GM04503 (cell line): ENCODE data around the gene HPCAL1.

Source experiments
- DNase-seq: peaks from one replicate; pipeline ENCODE4 v3.0.0-alpha.2; 2012; ENCODE audit warnings: low read depth

HPCAL1 gene

DNA sequence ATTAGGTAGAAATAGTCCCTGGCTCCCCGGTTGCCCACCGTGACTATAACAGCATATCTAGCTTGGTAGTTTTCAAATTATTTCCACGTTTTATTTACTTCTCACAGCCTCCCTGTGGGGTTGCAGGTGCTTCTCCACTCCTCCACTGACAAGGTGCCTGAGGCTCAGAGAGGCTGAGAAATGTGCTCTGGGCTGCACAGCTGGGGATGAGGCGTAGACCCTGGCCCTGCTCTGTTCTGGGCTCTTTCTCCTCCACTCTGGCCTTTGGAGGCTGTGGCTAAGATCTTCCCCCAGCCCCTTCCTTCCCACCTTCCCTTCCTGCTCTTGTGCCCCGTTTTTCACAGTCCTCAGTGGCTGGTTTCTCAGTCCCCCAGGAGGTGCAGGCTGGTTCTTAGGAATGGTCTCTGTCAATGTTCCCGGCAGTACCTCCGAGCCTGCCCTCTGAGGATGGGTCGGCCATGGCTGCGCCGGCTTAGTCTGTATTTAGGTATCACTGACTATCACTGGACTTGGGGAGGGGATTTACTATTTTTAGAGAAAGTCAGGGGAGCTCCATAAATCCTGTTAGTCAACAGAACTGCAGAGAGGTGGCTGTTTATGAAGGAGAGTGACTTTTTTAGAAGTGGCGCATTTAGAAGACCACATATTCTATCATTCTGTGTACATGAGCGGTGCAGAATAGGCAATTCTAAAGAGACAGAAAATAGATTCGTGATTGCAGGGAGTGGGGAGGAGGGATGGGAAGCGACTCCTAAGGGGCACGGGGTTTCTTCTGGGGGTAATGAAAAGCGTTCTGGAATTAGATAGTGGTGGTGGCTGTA lies 35.0 kb downstream of the HPCAL1 start:
- no peak for DNase-seq

DNA sequence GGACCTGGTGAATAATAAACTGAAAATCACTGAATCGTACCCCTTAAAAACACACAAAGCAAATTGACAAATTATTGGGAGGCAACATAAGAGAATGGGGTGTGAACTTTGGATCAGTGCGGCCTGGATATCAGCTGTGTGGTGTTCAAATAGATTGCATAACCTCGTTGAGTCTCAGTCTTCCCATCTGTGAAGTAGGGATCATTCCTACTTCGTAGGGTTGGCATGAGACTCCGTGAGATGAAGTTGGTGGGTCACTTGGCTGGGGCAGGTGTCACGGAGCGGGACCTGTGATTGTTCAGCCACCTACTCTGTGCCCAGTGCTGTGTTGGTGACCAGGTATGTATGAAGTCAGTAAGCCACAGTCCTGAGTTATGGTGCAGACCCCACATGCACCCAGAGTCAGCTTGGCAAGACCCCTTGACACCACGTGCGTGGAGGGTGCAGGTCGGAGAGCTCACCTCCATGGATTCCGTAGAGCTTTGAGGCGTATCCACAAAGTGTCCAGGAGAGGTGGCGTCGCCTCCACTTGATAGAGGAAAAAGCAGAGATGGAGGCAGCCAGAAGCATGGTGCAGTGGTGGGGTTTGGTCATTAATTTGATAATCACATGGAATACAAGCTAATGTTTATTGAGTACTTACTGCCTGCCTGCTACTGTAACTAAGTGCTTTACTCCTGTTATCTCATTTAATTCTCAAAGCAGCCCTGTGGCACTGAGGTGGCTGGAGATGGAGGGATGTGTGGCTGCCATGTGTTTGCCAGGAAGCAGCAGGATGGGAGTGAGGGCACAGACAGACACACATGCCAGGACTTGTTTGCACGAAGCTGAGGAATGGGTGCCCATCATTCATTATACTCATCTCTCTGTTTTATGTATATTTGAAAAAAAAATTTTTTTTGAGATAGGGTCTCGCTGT lies 35.8 kb downstream of the HPCAL1 start:
- no peak for DNase-seq

DNA sequence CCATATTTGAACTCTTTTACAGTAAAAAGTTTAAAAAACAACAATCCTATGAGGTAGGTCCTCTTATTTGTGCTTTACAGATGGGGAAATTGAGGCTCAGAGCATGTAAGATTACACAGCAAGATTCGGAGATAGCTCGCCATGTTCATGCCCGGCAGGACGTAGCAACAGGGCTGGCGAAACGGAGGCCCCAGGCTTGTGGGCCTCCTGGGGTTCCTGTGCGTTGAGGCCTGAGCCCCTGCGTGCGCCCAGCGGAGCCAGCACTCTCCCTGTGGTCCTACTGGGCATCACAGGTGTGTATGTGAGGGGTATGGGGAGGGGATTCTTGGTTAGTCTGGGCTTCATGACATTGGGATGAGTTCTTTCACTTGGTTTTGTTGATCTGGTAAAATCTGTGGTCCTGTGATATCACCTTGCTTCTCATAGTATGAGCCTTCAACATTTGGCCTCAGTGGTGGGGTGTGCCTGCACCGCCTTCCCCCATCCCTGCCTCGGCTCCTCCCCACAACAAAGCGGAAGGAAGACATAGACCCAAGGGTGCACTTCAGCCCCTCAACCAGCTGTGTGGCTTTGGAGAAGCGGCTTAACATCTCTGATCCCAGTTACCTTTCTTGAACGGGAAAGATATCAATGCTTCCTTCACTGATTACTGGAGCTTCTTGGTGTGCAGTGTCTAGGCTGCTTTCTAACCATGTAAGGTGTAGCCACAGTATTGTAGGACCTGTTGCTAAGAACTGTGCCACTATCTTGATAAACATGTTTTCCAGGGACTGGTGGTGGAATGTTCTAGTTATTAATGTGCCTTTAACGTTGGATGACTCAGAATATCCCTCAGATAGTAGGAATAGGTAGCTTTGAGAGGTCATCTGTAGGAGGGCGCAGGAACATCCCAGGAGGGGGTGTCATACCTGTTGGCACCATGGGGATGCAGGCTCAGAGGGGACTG lies 37.2 kb downstream of the HPCAL1 start:
- DNase-seq, result no peak

DNA sequence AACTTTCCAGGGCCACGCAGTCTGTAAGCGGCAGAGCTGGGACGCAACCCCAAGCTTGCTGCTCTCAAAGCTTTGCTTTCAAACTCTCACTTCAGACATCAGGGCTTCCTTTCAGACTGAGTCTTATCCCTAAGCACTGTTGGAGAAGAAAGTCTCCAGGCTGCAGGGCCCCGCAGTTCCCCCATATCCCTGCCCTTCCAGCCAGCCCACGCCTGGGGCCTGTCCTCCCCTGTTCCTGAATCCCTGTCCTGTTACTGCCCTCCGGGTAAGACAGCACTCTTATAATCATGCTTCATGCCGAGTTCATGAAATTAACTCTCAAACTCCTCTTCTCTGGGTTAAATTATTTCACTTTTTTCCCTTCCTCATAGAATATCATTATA lies 37.9 kb downstream of the HPCAL1 start:
- no peak for DNase-seq

DNA sequence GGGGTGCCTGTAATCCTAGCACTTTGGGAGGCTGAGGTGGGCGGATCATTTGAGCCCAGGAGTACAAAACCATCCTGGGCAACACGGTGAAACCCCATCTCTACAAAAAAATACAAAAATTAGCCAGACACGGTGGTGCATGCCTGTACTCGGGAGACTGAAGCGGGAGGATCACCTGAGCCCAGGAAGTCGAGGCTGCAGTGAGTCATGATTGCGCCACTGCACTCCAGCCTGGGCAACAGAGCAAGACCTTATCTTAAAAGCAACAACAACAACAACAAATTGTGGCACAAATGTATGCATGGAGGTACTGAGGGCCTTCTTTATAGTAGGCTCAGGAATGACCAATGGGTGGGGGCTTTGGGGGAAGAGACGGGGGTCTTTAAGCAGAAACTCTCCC lies 38.5 kb downstream of the HPCAL1 start:
- DNase-seq, result no peak

DNA sequence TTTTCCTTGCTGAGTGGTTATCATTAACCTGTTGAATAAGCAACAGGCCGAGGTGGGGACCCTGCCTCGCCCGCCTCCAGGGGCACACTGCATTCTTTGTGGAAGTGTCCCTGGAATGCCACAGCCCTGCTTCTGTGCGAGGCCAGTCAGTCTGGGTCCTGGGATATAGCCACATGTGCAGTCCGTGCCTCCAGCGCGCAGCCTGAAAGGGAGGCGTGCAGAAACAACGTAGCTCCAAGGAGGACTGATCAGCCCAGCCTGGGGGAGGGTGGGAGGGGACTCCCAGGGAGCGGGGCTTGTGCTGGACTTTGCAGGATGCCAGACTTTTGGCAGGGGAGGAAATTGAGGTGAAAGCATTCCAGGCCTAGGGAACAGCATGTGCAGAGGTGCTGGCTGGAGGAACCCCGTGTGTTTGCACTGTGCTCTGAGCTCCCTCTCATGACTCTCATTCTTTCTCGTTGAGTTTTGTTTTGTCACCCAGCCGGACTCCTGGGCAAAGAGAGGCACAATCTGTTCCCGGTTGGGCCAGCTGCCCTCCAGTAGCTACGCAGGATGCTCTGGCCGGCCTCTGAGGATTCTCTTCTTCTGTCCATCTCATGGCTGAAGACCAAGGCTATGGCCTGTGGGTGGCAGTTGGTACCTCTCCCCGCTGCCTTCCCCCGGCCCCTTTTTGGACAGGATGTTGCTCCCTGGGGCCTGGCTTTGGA lies 39.7 kb downstream of the HPCAL1 start:
- no peak for DNase-seq

DNA sequence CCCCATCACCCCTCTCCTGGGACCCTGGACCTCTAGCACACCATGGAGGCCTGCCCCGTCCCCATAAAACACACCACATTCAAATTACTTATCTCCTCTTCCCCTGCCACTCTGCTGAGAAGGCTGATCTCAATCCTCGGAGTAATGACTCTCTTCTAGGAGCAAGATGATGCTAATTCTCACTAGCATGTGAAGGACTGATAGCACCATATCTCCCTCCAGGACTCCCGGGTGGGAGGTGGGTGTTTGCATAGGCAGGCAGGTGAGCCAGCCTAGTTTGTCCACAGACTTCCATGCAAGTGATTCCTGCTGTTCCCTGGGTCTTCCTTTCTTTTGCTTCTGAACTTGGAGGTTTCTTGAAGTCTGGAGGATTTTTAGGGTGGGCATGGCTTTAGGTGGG lies 40.5 kb downstream of the HPCAL1 start:
- DNase-seq, result no peak

DNA sequence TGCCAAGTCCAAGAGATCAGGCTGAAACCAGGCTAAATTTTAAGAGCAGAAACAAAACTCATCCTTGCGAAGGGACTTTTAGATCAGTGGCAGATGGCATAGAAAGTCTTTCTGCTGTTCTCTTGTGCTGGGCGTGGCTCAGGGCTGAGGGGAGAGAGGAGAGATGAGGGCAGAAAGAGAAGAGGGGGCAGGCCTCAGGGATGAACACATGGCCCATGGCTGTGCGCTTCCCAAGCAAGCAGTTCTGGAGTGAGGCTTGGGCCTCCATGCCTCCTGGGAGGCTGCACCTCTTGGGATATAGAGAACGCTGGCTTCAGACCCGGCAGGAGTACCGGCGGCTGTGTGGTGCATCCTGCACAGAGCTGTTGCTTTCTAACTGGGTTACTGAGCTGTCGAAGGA lies 41.0 kb downstream of the HPCAL1 start:
- no peak for DNase-seq

DNA sequence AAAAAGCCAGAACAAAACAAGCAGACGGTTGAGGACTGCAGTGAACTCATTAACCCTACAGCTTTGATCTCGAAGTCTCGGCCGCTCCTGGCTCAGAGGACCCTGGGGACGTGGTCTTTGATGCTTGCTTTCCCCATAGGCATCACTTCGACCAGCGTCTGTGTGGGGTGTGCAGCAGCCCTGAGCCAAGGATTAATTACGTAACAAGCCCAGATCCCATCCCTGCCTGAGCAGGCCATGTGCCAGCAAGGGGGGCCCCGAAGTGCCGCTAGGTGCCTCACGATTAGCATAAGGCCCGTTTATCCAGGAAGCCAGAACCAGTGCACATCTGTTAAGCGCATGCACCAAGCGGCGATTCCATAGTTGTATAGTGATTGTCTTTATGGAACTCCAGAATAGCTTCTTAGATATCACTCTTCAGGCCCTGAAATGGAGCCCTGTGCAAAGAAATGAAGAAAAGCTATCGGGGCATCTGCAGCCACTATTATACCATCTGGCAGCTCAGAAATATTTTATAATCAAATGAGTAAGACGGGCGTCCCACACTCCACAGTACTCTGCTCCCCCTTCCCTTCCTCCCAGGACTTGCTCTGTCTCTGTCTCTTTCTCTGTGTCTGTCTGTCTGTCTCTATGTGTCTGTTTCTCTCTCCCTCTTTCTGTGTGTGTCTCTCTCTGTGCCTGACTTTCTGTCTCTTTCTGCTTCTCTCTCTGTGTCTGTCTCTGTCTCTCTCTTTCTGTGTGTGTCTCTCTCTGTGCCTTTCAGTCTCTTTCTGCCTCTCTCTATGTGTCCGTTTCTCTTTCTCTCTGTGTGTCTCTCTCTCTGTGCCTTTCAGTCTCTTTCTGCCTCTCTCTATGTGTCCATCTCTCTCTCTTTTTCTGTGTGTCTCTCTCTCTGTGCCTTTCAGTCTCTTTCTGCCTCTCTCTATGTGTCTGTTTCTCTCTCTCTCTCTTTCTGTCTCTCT lies 41.7 kb downstream of the HPCAL1 start:
- DNase-seq, result no peak

DNA sequence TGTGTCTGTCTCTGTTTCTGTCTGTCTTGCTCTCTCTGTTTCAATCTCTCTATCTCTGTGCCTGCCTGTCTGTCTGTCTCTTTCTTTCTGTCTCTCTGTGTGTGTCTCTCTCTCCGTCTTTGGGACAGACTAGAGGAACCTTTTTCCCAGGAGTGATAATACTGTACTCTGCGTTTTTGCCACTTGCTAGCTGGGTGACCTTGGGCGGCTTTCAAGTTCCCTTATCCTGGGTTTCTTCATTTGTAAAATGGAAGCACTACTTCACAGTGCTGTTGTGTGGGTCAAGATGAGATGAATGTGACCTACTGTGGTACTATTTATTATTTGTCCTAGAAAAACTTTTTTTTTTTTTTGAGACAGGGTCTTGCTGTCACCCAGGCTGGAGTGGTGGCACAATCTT lies 42.4 kb downstream of the HPCAL1 start:
- DNase-seq, result no peak

DNA sequence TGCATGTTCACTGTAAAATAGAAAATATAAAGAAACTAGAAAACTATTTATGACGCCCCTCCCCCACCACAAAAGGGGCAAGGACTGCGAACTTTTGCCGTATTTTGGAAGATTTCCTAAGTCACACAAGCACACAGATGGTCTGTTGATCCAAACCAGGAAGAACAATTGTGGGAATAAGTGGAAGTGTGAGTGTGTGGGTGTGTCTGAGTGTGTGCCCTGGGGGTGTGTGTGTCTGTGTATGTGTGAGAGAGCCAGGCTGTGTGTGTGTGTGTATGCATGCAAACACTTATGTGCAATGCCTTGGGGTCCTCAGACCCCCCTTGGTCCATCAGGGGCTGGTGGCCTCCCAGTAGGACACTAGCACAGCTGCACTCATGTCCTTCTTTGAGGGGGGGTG lies 43.1 kb downstream of the HPCAL1 start:
- DNase-seq, result no peak

DNA sequence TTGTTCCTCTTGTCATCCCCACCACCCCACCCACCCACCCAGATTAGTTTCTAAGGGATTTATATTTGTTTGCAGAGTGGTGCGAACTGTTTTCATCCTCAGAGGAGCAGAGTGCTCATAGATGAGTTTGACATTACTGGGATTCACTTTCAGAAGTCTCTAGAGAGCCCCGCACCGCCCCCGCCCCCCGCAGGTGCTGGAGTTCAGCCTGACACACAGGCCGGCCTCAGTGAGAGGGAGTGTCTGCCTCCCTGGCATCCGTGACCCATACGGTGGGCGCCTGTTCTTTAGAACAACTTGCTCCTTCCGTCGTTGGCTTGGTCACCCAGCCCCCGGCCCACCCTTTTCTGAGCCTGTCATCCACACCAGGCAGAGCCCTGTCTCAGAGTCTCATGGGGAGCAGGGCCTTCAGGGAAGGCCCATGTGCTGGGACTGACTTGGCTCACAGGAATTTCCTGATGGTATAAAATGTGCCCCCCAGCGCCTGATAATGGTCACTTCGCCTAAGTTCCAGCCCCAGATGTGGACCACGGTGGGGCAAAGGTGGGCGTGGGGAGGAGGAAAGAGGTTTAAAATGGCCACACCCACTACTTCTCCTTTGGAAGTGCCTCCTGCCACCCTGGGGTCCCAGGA lies 44.3 kb downstream of the HPCAL1 start:
- no peak for DNase-seq

DNA sequence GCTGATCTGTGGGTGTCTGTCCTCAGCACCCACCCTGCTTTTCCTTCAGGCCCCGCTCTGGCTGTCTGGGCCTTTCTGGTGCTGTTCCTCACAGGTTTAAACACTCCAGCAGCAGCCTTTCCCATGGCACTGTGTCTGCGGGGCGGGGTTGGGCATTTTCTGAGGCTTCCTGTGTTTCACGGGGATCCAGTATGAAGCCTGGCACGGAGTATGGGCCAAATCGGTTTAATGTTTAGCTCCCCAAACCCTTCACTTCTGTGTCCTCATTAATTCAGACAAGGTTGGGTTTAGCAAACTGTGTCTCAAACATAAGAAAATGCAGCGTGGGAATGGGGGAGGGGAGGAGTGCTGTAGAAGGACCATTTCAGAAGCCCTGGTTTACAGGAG lies 44.9 kb downstream of the HPCAL1 start:
- no peak for DNase-seq

DNA sequence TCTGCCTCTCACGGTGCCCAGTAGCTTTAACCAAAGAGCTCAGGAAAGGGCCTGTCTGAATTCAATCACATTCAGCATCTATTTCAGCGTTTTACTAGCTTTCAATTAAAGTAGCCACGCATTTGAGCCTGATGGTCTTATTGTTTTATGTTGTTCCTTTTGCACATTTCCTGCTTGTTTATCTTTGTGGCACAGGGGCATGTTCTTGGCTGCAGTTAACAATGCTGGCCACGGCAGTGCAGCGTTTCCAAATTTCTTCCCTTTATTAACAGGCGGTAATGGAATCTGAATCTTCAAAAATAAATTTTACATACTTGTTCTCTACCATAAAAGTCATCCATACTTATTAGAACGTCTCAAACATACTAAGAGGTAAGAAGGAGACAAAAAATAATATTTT lies 46.2 kb downstream of the HPCAL1 start:
- no peak for DNase-seq

DNA sequence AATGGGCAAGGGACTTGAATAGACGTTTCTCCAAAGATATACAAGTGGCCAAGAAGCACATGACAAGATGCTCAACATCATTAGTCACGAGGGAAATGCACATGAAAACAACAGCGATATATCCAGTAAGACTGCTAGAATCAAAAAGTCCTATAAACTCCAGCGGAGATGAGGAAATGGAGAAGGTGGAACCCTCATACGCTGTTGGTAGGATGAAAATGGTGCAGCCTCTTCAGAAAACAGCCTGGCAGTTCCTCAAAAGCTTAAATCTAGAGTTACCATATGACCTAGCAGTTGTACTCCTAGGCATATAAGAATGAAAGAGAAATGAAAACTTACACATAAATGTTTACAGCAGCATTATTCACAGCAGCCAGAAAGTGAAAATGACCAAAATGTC lies 48.1 kb downstream of the HPCAL1 start:
- DNase-seq, result no peak

DNA sequence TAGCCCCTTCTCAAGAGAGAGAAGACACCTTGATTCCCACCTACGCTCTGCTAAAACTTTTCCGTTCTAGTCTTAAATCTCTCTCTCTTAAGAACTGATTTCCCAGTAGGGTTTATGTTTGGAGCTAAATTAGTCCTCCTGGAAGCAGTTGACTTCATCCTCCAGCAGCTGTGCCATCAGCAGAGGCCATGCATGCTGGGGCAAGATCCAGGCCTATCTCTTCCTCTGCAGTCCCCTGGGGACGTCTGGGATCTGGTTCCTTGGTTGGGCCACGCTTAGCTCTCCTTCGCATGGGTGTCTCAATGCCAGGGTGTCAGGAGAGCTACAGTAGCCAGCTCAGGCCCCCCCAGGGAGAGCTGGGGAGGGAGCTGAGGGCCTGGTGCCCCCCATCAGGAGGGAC lies 49.7 kb downstream of the HPCAL1 start:
- DNase-seq, result no peak

DNA sequence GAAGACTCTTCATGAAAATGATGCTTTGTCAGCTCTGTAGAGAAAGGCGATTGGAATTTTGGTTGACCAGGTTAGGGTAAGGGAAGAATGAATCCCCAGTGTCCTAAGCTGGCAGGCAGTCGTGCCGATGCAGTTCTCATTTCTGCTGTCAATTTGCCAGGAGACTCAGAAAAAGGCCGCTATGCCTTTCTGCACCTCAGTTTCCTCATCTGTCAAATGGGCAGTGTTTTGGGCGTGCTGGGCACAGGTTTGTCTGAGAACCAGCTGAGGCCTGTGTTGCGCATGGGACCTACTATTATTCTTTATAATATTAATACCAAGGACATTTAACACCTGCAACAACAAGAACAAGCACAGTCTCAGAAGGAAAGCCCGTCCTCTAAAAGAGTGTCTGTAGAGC lies 50.3 kb downstream of the HPCAL1 start:
- DNase-seq, result no peak

DNA sequence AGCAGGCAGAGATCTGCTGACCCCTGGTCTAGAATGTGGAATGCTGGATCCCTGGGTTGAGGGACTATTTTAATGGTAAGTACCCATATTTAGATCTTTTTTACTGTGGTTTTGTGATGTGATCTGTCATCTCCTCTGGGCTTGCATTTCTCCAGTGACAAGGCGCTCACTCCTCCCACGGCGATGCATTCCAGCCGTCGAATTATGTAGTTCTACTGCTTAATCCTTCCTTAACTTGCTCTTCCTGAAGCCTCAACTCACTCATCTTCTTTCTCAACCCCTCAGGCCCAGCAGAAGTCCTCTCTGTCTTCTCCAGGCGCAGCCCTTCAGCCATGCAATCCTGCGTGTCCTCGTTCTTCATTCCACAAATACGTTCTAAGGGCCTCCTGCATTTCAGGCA lies 51.2 kb downstream of the HPCAL1 start:
- no peak for DNase-seq

DNA sequence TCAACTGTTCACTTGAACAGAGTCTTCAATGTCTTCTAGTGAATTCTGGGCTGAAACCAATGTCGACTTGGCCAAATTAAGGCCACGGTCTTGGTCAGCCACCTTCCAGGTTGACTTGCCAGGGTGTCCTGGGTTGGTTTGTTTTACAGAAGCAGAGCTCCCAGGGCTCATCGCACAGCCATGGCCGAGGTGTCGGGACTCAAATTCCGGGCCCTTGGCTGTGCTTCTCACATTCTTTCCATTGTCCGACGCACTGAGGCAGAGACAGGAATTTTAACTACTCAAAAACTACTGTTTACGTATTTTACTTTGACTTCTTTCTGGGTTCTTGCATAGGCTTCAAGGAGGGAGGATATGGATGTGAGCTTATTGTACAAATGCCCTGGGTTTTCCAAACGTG lies 51.7 kb downstream of the HPCAL1 start:
- DNase-seq, result no peak
